Suppressor macrophage treated with lipopolysaccharide for 1 hour (primary cell): Measurements from ENCODE around the gene TTI1.
"Not testable (repeated sequence)": the region's sequence is repeated elsewhere in the genome, so short reads cannot be mapped to it uniquely, and the experiment has no call there.

ENCODE experiments used
- DNase-seq, 3 donors: peaks; one replicate each; pipeline ENCODE4 v3.0.0-alpha.2; 2020 to 2022

TTI1 gene

GRCh38 chr20:37986873-37987601 is 46.2 kb downstream of the TTI1 start:
- DNase-seq: no peak

- DNase-seq: no peak
Measured at GRCh38 chr20:37986044-37986858, 47.0 kb downstream of the TTI1 start.

DNA sequence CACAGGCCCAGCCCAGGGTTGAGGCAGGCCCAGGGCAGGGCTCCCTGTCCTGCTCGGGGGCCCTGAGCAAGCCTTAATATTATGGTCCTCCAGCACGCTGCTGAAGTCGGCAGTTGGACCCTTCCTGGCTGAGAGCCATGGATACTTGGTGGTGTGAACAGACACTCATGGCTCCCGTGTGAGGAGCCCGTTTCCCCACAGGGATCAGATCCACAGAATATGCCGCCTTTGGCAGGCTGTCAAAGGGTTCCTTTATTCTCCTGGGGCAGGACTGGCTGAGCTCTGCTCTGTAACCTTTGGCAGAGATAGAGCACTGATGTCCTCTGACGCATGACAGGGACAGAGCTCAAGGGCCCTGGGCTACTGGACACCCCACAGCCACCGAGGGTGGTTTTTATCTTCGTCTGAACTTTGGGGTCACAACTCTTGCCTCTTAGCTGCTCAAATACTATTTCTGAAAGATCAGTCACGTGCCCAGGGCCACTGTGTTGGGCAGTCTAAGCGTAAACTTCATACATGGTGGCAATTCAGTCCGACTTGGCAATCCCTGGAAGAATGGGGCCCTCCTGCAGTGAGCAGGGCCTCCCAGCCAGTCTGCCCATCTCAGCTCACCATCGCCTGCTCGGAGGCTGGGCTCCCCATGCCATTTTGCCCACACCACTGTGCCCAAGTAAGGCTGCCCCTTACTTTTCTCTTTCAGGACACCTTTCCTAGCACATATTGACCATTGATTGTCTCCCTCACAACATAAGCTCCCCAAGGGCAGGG is 49.1 kb downstream of the TTI1 start:
- DNase-seq: no peak

GRCh38 chr20:37983286-37983685 is 50.0 kb downstream of the TTI1 start:
- no peak for DNase-seq

- no peak for DNase-seq
Measured at GRCh38 chr20:37981568-37981967, 51.7 kb downstream of the TTI1 start.

DNA sequence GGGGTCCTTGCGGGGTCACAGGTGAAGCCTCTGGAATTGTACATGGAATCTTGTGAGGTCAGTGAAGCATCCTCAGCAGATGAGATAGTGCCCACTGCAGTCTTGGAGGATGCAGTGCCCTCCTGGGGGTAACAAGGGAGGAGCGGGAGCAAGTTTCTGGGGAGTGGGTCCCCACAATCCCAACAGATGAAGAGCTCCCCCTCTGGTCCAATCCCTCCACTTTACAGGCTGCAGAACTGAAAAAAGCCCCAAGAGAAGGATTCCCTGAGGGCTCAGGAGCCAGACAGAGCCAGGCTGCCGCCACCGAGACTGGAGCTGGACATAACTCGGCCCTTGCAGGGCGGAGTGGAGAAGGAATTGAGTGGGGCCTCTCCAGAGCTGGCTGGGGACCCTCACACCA is 52.4 kb downstream of the TTI1 start:
- DNase-seq: no peak

GRCh38 chr20:37980383-37980782 is 52.9 kb downstream of the TTI1 start:
- DNase-seq: no peak

DNA sequence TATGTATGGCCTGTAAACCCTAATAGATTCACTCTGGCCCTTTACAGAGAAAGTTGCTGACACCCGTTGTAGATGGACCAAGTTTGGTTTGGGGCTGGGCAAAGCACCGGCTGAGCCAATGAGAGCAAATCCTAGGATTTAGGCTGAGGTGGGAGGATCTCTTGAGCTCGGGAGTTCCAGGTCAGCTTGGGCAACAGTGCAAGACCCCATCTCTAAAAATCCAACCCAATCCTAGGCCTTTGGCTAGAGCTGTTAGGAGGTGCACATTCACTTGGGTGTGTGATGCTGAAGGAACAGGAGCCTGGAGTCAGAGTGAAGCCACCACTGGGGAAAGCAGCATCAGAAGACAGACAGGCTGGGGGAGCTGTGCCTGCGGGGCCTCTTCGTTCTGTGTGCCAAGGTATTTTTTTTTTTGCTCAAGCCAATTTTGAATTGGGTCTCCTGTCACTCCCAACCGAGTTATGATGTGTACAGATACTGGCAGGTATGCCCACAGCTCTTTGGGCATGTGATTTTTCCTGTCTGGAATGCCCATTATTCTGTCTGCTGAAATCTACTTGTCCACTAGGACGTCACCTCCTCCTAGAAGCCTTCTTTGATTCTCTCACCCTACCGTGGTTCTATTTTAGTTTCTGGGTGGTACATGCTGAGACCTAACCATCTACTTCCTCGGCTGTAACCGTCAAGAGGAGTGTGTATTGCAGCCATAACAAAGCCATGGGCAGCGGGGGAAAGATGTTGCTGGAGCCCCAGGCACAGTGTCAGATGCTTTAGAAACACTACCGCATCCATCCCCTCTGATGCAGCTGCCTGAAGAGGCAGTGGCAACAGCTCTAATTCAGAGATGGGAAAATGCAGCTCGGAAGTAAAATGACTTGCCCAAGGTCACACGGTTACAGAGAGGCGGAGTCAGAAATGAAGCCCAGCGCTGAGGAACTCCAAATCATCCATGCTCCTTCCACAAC is 54.0 kb downstream of the TTI1 start:
- no peak for DNase-seq

DNA sequence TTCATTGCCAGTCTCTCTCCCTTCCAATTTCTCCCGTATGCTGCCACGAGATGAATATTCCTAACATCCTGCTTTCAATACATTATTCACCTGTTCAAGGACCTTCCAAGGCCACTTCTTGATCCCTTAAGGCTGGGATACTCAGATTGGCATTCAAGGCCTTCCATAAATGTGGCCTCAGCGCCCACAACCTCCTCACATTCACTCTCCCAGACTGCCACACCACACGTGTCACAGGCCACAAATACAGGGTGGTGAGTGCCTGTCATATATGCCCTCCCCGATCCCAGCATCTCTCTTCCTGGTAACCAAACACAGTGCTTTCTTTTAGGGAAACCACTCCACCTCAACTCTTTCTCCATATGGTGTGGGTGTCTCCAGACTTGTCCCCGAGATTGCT is 55.5 kb downstream of the TTI1 start:
- DNase-seq: no peak

DNA sequence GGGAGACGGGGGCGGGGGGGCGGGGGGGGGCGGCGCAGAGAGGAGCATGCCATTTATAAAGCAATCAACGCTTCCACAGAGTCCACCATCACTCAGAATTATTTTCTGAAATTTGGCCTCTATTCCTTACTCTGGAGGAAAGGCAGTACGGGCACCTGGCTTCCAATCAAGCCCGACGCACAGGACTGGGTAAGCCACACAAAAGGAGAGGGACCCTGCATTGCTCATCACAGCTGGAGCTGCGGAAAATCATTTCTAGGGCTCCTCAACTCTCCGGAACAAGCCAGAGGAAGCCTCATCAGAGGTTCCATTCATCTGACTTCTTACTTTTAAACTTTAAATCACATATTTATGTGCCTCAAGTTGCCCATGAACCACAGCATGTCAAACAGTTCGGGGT is 55.9 kb downstream of the TTI1 start:
- DNase-seq: no peak

- no peak for DNase-seq
Measured at GRCh38 chr20:37976887-37977286, 56.4 kb downstream of the TTI1 start.

DNA sequence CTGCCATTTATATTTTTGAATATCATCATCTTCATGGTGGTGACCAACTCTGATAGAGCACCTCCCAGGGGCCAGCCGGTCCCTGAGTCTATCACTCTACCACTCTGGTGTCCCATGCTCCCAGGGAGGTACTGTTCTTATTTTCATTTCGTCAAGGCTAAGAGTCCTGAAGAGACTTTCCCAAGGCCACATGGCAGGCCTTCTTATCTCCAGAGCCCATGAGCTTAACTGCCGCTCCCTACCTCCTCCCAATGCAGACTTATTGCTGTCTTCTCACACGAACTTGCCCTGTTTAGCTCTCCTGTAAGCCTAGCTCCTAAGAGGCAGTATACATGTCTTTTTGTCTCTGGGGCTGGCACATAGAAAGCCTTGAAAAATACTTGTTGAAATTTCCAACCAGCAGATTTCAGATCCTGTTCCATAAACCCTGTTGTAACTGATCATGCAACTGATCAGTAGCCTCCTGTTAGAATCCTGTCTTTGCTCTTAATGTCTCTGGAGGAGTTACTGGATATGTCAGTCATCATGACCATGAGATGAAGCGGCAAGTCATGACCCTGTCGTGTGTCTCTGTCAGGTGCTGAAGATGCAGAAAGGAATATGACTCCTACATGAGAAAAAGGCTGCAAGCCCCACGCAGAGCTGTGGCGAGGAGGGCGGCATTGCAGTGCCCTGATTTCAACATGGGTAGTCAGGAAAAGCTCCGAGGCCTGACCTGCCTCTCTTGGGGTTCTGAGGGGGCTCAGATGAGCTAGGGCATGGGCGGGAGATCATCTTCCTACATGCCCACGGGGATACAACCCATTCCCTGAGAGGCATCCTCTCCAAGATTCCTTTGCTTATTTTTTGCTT is 60.0 kb downstream of the TTI1 start:
- DNase-seq: no peak

- no peak for DNase-seq
Measured at GRCh38 chr20:37972256-37973058, 60.8 kb downstream of the TTI1 start.

GRCh38 chr20:37971561-37972127 is 61.6 kb downstream of the TTI1 start:
- DNase-seq: no peak

- DNase-seq: no peak
Measured at GRCh38 chr20:37970856-37971245, 62.4 kb downstream of the TTI1 start.

DNA sequence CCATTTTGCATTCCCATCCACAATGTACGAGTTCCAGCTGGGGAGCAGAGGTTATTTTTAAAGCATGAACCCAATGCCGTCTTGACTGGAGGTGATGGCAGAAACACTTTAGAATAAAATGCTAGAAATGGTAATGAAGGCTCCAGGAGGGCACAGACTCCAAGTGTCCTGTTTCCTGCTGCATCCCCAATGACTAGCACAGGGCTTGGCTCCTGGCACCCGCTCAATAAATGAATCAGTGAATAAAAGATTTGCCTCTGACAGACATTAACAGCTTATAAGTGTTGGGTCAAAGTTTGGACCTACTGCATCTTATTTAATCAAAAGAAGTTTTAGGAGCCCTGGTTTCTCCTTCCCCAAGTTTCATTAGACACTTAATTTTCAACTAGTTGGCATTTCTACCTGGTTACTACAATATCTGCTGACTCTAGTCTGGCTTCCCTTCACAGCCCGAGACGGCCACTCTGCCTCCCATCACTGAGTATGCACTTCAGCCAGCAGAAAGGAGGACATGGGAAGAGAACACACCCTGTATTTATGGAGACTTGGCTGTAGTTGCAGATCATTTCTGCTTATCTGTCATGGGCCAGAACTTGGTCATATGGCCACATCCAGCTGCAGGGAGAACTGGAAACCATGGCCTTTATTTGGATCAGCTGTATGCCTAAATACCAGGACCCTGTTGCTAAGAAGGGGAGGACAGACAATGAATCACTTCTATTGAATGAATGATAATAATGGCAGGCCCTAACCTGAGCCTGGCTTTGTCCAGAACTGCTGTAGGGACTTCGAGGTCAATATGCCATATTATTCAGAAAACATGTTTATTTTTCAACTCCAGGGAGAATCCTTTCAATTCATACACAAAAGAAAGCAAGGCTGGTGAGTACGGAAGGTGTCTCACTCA is 63.1 kb downstream of the TTI1 start:
- no peak for DNase-seq

GRCh38 chr20:37968841-37969401 is 64.3 kb downstream of the TTI1 start:
- no peak for DNase-seq

DNA sequence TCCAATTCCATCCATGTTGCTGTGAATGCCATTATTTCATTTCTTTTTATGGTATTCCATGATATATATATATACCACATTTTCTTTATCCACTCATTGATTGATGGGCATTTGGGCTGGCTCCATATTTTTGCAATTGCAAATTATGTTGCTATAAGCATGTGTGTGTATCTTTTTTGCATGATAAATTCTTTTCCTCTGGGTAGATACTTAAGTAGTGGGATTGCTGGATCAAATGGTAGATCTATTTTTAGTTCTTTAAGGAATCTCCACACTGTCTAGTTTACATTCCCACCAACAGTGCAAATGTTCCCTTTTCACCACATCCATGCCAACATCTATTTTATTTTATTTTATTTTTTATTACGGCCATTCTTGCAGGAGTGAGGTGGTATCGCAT is 69.8 kb downstream of the TTI1 start:
- not testable (repeated sequence) for DNase-seq

- no peak for DNase-seq
Measured at GRCh38 chr20:37961066-37961465, 72.2 kb downstream of the TTI1 start.
